OCI-LY3 (cell line): ENCODE measurements around the gene HYAL2.

Source experiments
- EZH2phosphoT487 ChIP-seq: fragments of 200-600 bp; shearing (Covaris generic); IDR thresholded peaks from 2 replicates; pipeline ENCODE4 v1.6.1; 2018; ENCODE audit warnings: antibody characterized with exemption, mixed run types, low read depth
- TF ChIP-seq, protein P1 (sequence below): fragments of 200-600, 300-600 bp; sonication (generic); IDR thresholded peaks from 2 replicates; pipeline ENCODE4 v1.5.1; 2014; ENCODE audit warnings: antibody characterized with exemption, low read length, low read depth

DNA sequence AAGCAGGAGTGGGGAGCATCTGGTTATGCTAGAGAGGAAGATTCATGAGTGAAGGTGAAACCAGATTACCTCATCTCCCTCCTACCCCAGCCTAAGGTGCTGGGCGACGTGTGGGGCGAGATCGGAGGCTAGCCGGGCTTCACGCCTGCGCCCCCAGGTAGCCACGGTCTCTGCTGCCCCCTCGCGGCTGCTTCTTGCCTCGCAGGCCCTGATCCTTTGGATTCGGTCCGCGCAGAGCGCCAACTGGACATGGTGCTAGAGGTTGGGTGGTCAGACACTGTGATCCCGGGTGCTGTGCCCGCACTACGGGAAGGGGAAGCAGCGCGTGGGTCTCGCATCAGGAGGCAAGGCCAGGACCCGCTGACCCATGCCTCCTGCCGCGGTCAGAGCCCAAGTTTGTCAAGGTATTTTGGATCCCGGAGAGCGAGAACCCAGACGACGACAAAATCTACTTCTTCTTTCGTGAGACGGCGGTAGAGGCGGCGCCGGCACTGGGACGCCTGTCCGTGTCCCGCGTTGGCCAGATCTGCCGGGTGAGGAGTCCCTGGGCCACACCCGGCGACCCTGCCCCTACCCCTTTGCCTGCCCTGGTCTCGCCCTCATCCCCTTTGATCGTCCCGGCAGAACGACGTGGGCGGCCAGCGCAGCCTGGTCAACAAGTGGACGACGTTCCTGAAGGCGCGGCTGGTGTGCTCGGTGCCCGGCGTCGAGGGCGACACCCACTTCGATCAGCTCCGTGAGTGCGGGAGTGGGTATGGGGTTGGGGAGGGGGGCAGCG, 49.4 kb downstream of the HYAL2 start:
- TF ChIP-seq, protein P1, sequence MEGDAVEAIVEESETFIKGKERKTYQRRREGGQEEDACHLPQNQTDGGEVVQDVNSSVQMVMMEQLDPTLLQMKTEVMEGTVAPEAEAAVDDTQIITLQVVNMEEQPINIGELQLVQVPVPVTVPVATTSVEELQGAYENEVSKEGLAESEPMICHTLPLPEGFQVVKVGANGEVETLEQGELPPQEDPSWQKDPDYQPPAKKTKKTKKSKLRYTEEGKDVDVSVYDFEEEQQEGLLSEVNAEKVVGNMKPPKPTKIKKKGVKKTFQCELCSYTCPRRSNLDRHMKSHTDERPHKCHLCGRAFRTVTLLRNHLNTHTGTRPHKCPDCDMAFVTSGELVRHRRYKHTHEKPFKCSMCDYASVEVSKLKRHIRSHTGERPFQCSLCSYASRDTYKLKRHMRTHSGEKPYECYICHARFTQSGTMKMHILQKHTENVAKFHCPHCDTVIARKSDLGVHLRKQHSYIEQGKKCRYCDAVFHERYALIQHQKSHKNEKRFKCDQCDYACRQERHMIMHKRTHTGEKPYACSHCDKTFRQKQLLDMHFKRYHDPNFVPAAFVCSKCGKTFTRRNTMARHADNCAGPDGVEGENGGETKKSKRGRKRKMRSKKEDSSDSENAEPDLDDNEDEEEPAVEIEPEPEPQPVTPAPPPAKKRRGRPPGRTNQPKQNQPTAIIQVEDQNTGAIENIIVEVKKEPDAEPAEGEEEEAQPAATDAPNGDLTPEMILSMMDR, result peak; percentile 98
- TF ChIP-seq EZH2phosphoT487, result no peak
